Upper lobe of left lung (tissue), 6 donors: ENCODE measurements around the gene PLCB1. TPM values are rescaled to one million over a fixed set of nuclear protein-coding genes. Genes with fewer than 3 reads are reported as not detected.

Experiments
- ATAC-seq, 2 donors: fragments of 200-7000 bp; cut with Tn5 transposase; one replicate each; pipeline ENCODE4 v1.9.1; 2022; ENCODE audit warnings: mild to moderate bottlenecking in 2 of 2, moderate library complexity in 2 of 2; ENCODE audit not compliant: low FRiP score in 2 of 2
- DNase-seq, 2 donors: peaks; one replicate each; pipeline ENCODE4 v3.0.0-alpha.2; 2019 to 2020
- H3K27ac ChIP-seq, 4 donors: fragments of 200-600 bp; sonication (generic); one replicate each; pipeline ENCODE4 v1.5.1; 2016 to 2019
- H3K27me3 ChIP-seq, 4 donors: fragments of 200-600 bp; sonication (generic); one replicate each; pipeline ENCODE4 v1.5.1; 2017 to 2019
- H3K36me3 ChIP-seq, 4 donors: fragments of 200-600 bp; sonication (generic); one replicate each; pipeline ENCODE4 v1.5.1; 2016 to 2019
- H3K4me1 ChIP-seq, 4 donors: fragments of 200-600 bp; sonication (generic); one replicate each; pipeline ENCODE4 v1.5.1; 2018 to 2019
- H3K4me3 ChIP-seq, 4 donors: fragments of 200-600 bp; sonication (generic); one replicate each; pipeline ENCODE4 v1.5.1; 2017 to 2019; ENCODE audit warnings: mild to moderate bottlenecking in 2 of 4, moderate library complexity in 1 of 4
- H3K9me3 ChIP-seq, 4 donors: fragments of 200-600 bp; sonication (generic); one replicate each; pipeline ENCODE4 v1.5.1; 2018 to 2019
- CTCF ChIP-seq, 6 experiments: fragments of 450-650 bp in 4 of 6; fragments of 200-600 bp in 2 of 6; sonication (generic) in 2 of 6; IDR thresholded peaks; one replicate each; pipeline ENCODE4 v1.5.1; 2016 to 2019; ENCODE audit warnings: antibody characterized with exemption in 6 of 6
- EP300 ChIP-seq, 4 donors: sonication (generic); formaldehyde crosslinking; IDR thresholded peaks; one replicate each; pipeline ENCODE4 v1.5.1; 2017; ENCODE audit warnings: antibody characterized with exemption in 4 of 4, control low read depth in 2 of 4
- POLR2A ChIP-seq, 4 donors: fragments of 450-650 bp; IDR thresholded peaks; one replicate each; pipeline ENCODE4 v1.5.1; 2016 to 2017; ENCODE audit warnings: antibody characterized with exemption in 4 of 4, mild to moderate bottlenecking in 2 of 4
- POLR2AphosphoS5 ChIP-seq, 2 donors: sonication (generic); formaldehyde crosslinking; IDR thresholded peaks; one replicate each; pipeline ENCODE4 v1.5.1; 2017; ENCODE audit warnings: antibody characterized with exemption in 2 of 2
- WGBS, 2 donors: methylation state at CpG; one replicate each; pipeline ENCODE4 v1.1.5; 2017 to 2018; 5-methylcytosine and 5-hydroxymethylcytosine counted together
- total RNA-seq, 6 donors: library from RNA; depleted of rRNA in 4 of 6; stranded (reverse); fragments of >200 nt in 4 of 6; gene quantifications; one replicate each; pipeline versions ENCODE4 v1.1.0 to v1.2.1, GENCODE V29; 2016 to 2021
- donor health status: DM: no; HTN: no; CAD: no; lungs with moderate emphysema.
- donor health status: DM: no; HTN: yes; CAD: no; lungs with severe emphysema.

The PLCB1 gene
- total RNA-seq, 6 donors from 2014 or later, result 4.8 to 26.2 (median 10.7) TPM

- no peak overlapping the region for H3K27ac ChIP-seq
- no peak overlapping the region for H3K4me3 ChIP-seq
- TF ChIP-seq CTCF (IDR thresholded peaks at IDR 0.05) (no peak), EP300 (IDR thresholded peaks at IDR 0.05) (no peak), POLR2AphosphoS5 (IDR thresholded peaks at IDR 0.05) (no peak)
- 87 to 92% methylated on average over 4 of the region's 4 CpGs for WGBS, 2 donors
- no peaks in the 10 kb centered on the region for H3K36me3 ChIP-seq
- H3K27me3 ChIP-seq, result no peaks in the 10 kb centered on the region
- DNase-seq, result no peak
- ATAC-seq, result no peak
- no peaks in the 10 kb centered on the region for H3K4me1 ChIP-seq
- no peaks in the 10 kb centered on the region for H3K9me3 ChIP-seq
Observed at GRCh38 chr20:8301655-8302054, 169.6 kb downstream of the PLCB1 start.

- Histone ChIP-seq H3K27ac (no peak overlapping the region), H3K36me3 (no peaks in the 10 kb centered on the region), H3K4me1 (no peaks in the 10 kb centered on the region), H3K27me3 (no peaks in the 10 kb centered on the region), H3K9me3 (no peaks in the 10 kb centered on the region), H3K4me3 (no peak overlapping the region)
- 69 to 84% methylated on average over 3 of the region's 3 CpGs for WGBS, 2 donors
- TF ChIP-seq EP300 (IDR thresholded peaks at IDR 0.05) (no peak), CTCF (IDR thresholded peaks at IDR 0.05) (no peak), POLR2AphosphoS5 (IDR thresholded peaks at IDR 0.05) (no peak)
- no peak for DNase-seq
- ATAC-seq, result no peak
Observed at GRCh38 chr20:8303651-8304050, 171.6 kb downstream of the PLCB1 start.

GRCh38 chr20:8304124-8304816 is 172.2 kb downstream of the PLCB1 start:
- Histone ChIP-seq H3K27me3 (no peaks in the 10 kb centered on the region), H3K4me1 (no peaks in the 10 kb centered on the region), H3K27ac (no peak overlapping the region), H3K36me3 (no peaks in the 10 kb centered on the region), H3K9me3 (no peaks in the 10 kb centered on the region), H3K4me3 (no peak overlapping the region)
- DNase-seq (no peak), ATAC-seq (no peak)
- TF ChIP-seq POLR2A (IDR thresholded peaks at IDR 0.05) (no peak), POLR2AphosphoS5 (IDR thresholded peaks at IDR 0.05) (no peak), CTCF (IDR thresholded peaks at IDR 0.05) (no peak), EP300 (IDR thresholded peaks at IDR 0.05) (no peak)
- WGBS, 2 donors, result 50 to 60% methylated on average over 1 of the region's 1 CpG

GRCh38 chr20:8305449-8305978 is 173.4 kb downstream of the PLCB1 start:
- Histone ChIP-seq H3K36me3 (no peaks in the 10 kb centered on the region), H3K27me3 (no peaks in the 10 kb centered on the region), H3K9me3 (no peaks in the 10 kb centered on the region), H3K27ac (no peak overlapping the region), H3K4me1 (no peaks in the 10 kb centered on the region), H3K4me3 (no peak overlapping the region)
- ATAC-seq (peak in 1 of 2 donors; percentile 58), DNase-seq (peak in 1 of 2 donors; percentile 58)
- TF ChIP-seq POLR2A (IDR thresholded peaks at IDR 0.05) (no peak), POLR2AphosphoS5 (IDR thresholded peaks at IDR 0.05) (no peak), CTCF (IDR thresholded peaks at IDR 0.05) (peak; percentile 36 to 54 (median 43))
- WGBS, 2 donors, result 71 to 73% methylated on average over 11 of the region's 11 CpGs

GRCh38 chr20:8306937-8307336 is 174.9 kb downstream of the PLCB1 start:
- Histone ChIP-seq H3K27ac (no peak overlapping the region), H3K27me3 (no peaks in the 10 kb centered on the region), H3K4me3 (no peak overlapping the region), H3K4me1 (no peaks in the 10 kb centered on the region), H3K36me3 (no peaks in the 10 kb centered on the region), H3K9me3 (no peaks in the 10 kb centered on the region)
- WGBS, 2 donors, result 17 to 36% methylated on average over 3 of the region's 3 CpGs
- ATAC-seq, result no peak
- TF ChIP-seq POLR2A (IDR thresholded peaks at IDR 0.05) (no peak), CTCF (IDR thresholded peaks at IDR 0.05) (no peak), POLR2AphosphoS5 (IDR thresholded peaks at IDR 0.05) (no peak), EP300 (IDR thresholded peaks at IDR 0.05) (no peak)
- DNase-seq, result no peak
